OCI-M2 (cell line): ENCODE data around the gene SLC36A1.

Source experiments
- DNase-seq: peaks from one replicate; lab custom pipeline; 2025; ENCODE audit not compliant: unreplicated experiment; lab: John Stamatoyannopoulos, UW

The SLC36A1 gene

GRCh38 chr5:151528996-151529395, 81.6 kb downstream of the SLC36A1 start:
- DNase-seq = no peak

GRCh38 chr5:151531581-151531980, 84.2 kb downstream of the SLC36A1 start:
- no peak for DNase-seq

- no peak for DNase-seq
Observed at GRCh38 chr5:151532416-151532815, 85.0 kb downstream of the SLC36A1 start.

GRCh38 chr5:151534350-151534749, 86.9 kb downstream of the SLC36A1 start:
- no peak for DNase-seq

- no peak for DNase-seq
Observed at GRCh38 chr5:151537044-151537443, 89.6 kb downstream of the SLC36A1 start.

GRCh38 chr5:151541571-151541970, 94.2 kb downstream of the SLC36A1 start:
- DNase-seq = no peak
